Upper lobe of right lung (tissue), 1 donor: Measurements from ENCODE around the gene PARD3. TPM values are rescaled to one million over a fixed set of nuclear protein-coding genes. Genes with fewer than 3 reads are reported as not detected.
A peak's percentile ranks its signal among the peaks of the same experiment; 100 is the strongest.

Source experiments
- ATAC-seq: fragments of 200-7000 bp; cut with Tn5 transposase; one replicate; pipeline ENCODE4 v1.9.1; 2020; ENCODE audit warnings: mild to moderate bottlenecking, moderate library complexity
- DNase-seq: peaks from one replicate; pipeline ENCODE4 v3.0.0-alpha.2; 2020
- H3K27ac ChIP-seq: fragments of 200-600 bp; one replicate; pipeline ENCODE4 v1.8.0; 2022
- H3K27me3 ChIP-seq: fragments of 200-600 bp; one replicate; pipeline ENCODE4 v1.8.0; 2022; ENCODE audit warnings: mild to moderate bottlenecking
- H3K36me3 ChIP-seq: fragments of 200-600 bp; one replicate; pipeline ENCODE4 v1.8.0; 2022
- H3K4me1 ChIP-seq: fragments of 200-600 bp; one replicate; pipeline ENCODE4 v1.8.0; 2022
- H3K4me3 ChIP-seq: fragments of 200-600 bp; one replicate; pipeline ENCODE4 v1.8.0; 2022; ENCODE audit warnings: mild to moderate bottlenecking
- H3K9me3 ChIP-seq: fragments of 200-600 bp; one replicate; pipeline ENCODE4 v1.8.0; 2022
- CTCF ChIP-seq: fragments of 200-600 bp; IDR thresholded peaks from one replicate; pipeline ENCODE4 v1.8.0; 2022; ENCODE audit warnings: antibody characterized with exemption
- intact Hi-C: fragments of 100-400 bp; cut with DNase I; formaldehyde crosslinking; loops from one replicate; pipeline ENCODE4 v1.11.0; 2022
- total RNA-seq: library from RNA; stranded (reverse); fragmentation: NEBNext Ultra II Directional; extraction: Animal tissue kit (Norgen Biotek cat#: 25700); gene quantifications from one replicate; pipeline ENCODE4 v1.2.1, GENCODE V29; 2021
- donor health status: DM: no; HTN: yes; CAD: no; lungs with severe emphysema.

Gene PARD3
- total RNA-seq, 1 donor from 2014 or later, result 38.5 TPM

- H3K27ac ChIP-seq, result no peak overlapping the region
- ATAC-seq, result no peak
- H3K9me3 ChIP-seq, result no peaks in the 10 kb centered on the region
- H3K36me3 ChIP-seq, result no peaks in the 10 kb centered on the region
- no peak for TF ChIP-seq CTCF
- intact Hi-C loops, result no loop called here
- H3K4me1 ChIP-seq, result peaks cover 21% of the 10 kb centered on the region
- no peaks in the 10 kb centered on the region for H3K27me3 ChIP-seq
- H3K4me3 ChIP-seq, result no peak overlapping the region
- DNase-seq, result no peak
These were observed 146.0 kb downstream of the PARD3 start for GRCh38 chr10:34669079-34669478.

GRCh38 chr10:34667177-34667576 lies 147.9 kb downstream of the PARD3 start:
- no peaks in the 10 kb centered on the region for H3K36me3 ChIP-seq
- no peak for ATAC-seq
- TF ChIP-seq CTCF, result no peak
- no peaks in the 10 kb centered on the region for H3K27me3 ChIP-seq
- H3K4me3 ChIP-seq, result no peak overlapping the region
- no peaks in the 10 kb centered on the region for H3K9me3 ChIP-seq
- H3K4me1 ChIP-seq, result peaks cover 12% of the 10 kb centered on the region
- intact Hi-C loops, result no loop called here
- no peak overlapping the region for H3K27ac ChIP-seq
- DNase-seq, result no peak

- Histone ChIP-seq H3K4me3 (no peak overlapping the region), H3K4me1 (peaks cover 17% of the 10 kb centered on the region), H3K27ac (no peak overlapping the region), H3K9me3 (no peaks in the 10 kb centered on the region), H3K27me3 (no peaks in the 10 kb centered on the region), H3K36me3 (no peaks in the 10 kb centered on the region)
- TF ChIP-seq CTCF, result peak; percentile 62
- intact Hi-C loops, result no loop called here
- DNase-seq (no peak), ATAC-seq (peak; percentile 95)
These were observed 148.9 kb downstream of the PARD3 start for GRCh38 chr10:34666008-34666704.

GRCh38 chr10:34664706-34665105 lies 150.4 kb downstream of the PARD3 start:
- intact Hi-C loops, result no loop called here

GRCh38 chr10:34661580-34661979 lies 153.5 kb downstream of the PARD3 start:
- no peak for ATAC-seq
- peaks cover 8% of the 10 kb centered on the region for H3K4me1 ChIP-seq
- no peak overlapping the region for H3K4me3 ChIP-seq
- no peaks in the 10 kb centered on the region for H3K9me3 ChIP-seq
- no peaks in the 10 kb centered on the region for H3K27me3 ChIP-seq
- no peak overlapping the region for H3K27ac ChIP-seq
- DNase-seq, result no peak
- intact Hi-C loops, result no loop called here
- no peak for TF ChIP-seq CTCF
- H3K36me3 ChIP-seq, result no peaks in the 10 kb centered on the region

More at GRCh38 chr10:34664706-34665105, 150.4 kb downstream of the PARD3 start:
- Histone ChIP-seq H3K27ac (no peak overlapping the region), H3K27me3 (no peaks in the 10 kb centered on the region), H3K36me3 (no peaks in the 10 kb centered on the region), H3K9me3 (no peaks in the 10 kb centered on the region), H3K4me1 (peaks cover 20% of the 10 kb centered on the region), H3K4me3 (no peak overlapping the region)
- TF ChIP-seq CTCF, result no peak
- DNase-seq, result no peak
- no peak for ATAC-seq

- Histone ChIP-seq H3K4me1 (peaks cover 12% of the 10 kb centered on the region), H3K27ac (no peak overlapping the region), H3K4me3 (no peak overlapping the region), H3K9me3 (no peaks in the 10 kb centered on the region), H3K36me3 (no peaks in the 10 kb centered on the region), H3K27me3 (no peaks in the 10 kb centered on the region)
- intact Hi-C loops, result no loop called here
- DNase-seq, result no peak
- TF ChIP-seq CTCF, result no peak
- ATAC-seq, result no peak
These were observed 156.2 kb downstream of the PARD3 start for GRCh38 chr10:34658934-34659333.
